PC-9 (cell line): Measurements from ENCODE around the gene SORBS1. TPM values are rescaled to one million over a fixed set of nuclear protein-coding genes. Genes with fewer than 3 reads are reported as not detected.

Source experiments
- BruUV-seq: library from RNA; stranded (reverse); fragments of 400-500 nt; replicated peaks from 2 replicates; lab custom pipeline; 2021; lab: Mats Ljungman, UMichigan
- CTCF ChIA-PET: fragments of 300-600 bp; sonication (Branson Sonifier 250); formaldehyde crosslinking; loops from one replicate; lab custom pipeline; 2022; ENCODE audit warnings: antibody characterized with exemption; lab: Charles Lee
- POLR2A ChIA-PET: fragments of 300-600 bp; sonication (Branson Sonifier 250); formaldehyde crosslinking; loops from one replicate; lab custom pipeline; 2022; ENCODE audit warnings: antibody characterized with exemption; ENCODE audit not compliant: unreplicated experiment; lab: Charles Lee
- DNase-seq, 2 experiments: peaks; one replicate each; pipeline versions ENCODE4 v3.0.0 to v3.0.0-alpha.2; 2015 to 2022; ENCODE audit warnings: mixed read lengths in 1 of 2
- H2AFZ ChIP-seq: fragments of 200-600 bp; sonication (generic); 2 replicates; pipeline ENCODE4 v1.8.1; 2017; ENCODE audit warnings: antibody characterized with exemption
- H3F3A ChIP-seq: fragments of 200-600 bp; sonication (generic); 2 replicates; pipeline ENCODE4 v1.8.1; 2017; ENCODE audit warnings: antibody characterized with exemption, mild to moderate bottlenecking, low read depth; ENCODE audit not compliant: insufficient read depth
- H3K27ac ChIP-seq: fragments of 200-600 bp; sonication (generic); 2 replicates; pipeline ENCODE4 v1.6.1; 2016; ENCODE audit warnings: mixed run types
- H3K27me3 ChIP-seq: fragments of 200-600 bp; sonication (generic); 2 replicates; pipeline ENCODE4 v1.6.1; 2016; ENCODE audit warnings: low read depth, mixed run types; ENCODE audit not compliant: insufficient read depth
- H3K36me3 ChIP-seq: fragments of 200-600 bp; sonication (generic); 2 replicates; pipeline ENCODE4 v1.6.1; 2016; ENCODE audit warnings: low read depth, mixed run types
- H3K4me1 ChIP-seq: fragments of 200-600 bp; sonication (generic); replicated peaks from 2 replicates; pipeline ENCODE4 v1.6.1; 2016; ENCODE audit warnings: mixed run types; ENCODE audit not compliant: insufficient read depth
- H3K4me2 ChIP-seq: fragments of 200-600 bp; sonication (generic); 2 replicates; pipeline ENCODE4 v1.6.1; 2017; ENCODE audit warnings: mixed run types
- H3K4me3 ChIP-seq: fragments of 200-600 bp; sonication (generic); 2 replicates; pipeline ENCODE4 v1.6.1; 2016; ENCODE audit warnings: mixed run types
- H3K79me2 ChIP-seq: fragments of 200-600 bp; sonication (generic); 2 replicates; pipeline ENCODE4 v1.6.1; 2017; ENCODE audit warnings: low read depth, mixed run types
- H3K9me2 ChIP-seq: fragments of 200-600 bp; sonication (generic); 2 replicates; pipeline ENCODE4 v1.8.1; 2017; ENCODE audit warnings: mild to moderate bottlenecking; ENCODE audit not compliant: insufficient read depth
- H3K9me3 ChIP-seq: fragments of 200-600 bp; sonication (generic); 2 replicates; pipeline ENCODE4 v1.8.1; 2016; ENCODE audit warnings: low read depth; ENCODE audit not compliant: insufficient read depth
- H4K20me1 ChIP-seq: fragments of 200-600 bp; sonication (generic); 2 replicates; pipeline ENCODE4 v1.8.1; 2017; ENCODE audit not compliant: insufficient read depth
- CTCF ChIP-seq: fragments of 200-600 bp; sonication (generic); conservative IDR thresholded peaks from 2 replicates; pipeline ENCODE4 v1.6.1; 2017; ENCODE audit warnings: mixed run types, antibody characterized with exemption, mild to moderate bottlenecking, moderate library complexity
- EZH2 ChIP-seq: fragments of 200-600 bp; sonication (generic); IDR thresholded peaks from 2 replicates; pipeline ENCODE4 v1.8.0; 2017; ENCODE audit warnings: antibody characterized with exemption, low read depth
- intact Hi-C: fragments of 100-400 bp; cut with micrococcal nuclease; formaldehyde crosslinking; loops from one replicate; pipeline ENCODE4 v1.10.0; 2022; ENCODE audit not compliant: unreplicated experiment
- total RNA-seq: library from RNA; stranded (reverse); gene quantifications from 2 replicates; pipeline ENCODE4 v1.2.3, GENCODE V29; 2021

Gene SORBS1
- total RNA-seq, 1 experiment from 2014 or later: 5.0 TPM

- POLR2A ChIA-PET: no interaction called here
- CTCF ChIA-PET: no interaction called here
- Histone ChIP-seq H4K20me1 (no peaks in the 10 kb centered on the region), H3K4me3 (no peak overlapping the region), H3K9me3 (no peaks in the 10 kb centered on the region), H3K9me2 (no peaks in the 10 kb centered on the region), H3F3A (peaks cover 14% of the 10 kb centered on the region), H3K36me3 (no peaks in the 10 kb centered on the region), H3K4me2 (no peak overlapping the region), H3K79me2 (no peaks in the 10 kb centered on the region), H3K4me1 (peaks cover 19% of the 10 kb centered on the region), H2AFZ (no peak overlapping the region), H3K27ac (no peak overlapping the region), H3K27me3 (no peaks in the 10 kb centered on the region)
- no TSS peak for BruUV-seq
- no peak for DNase-seq
- intact Hi-C loops: no loop called here
- TF ChIP-seq CTCF (no peak), EZH2 (no peak)
These were observed 146.9 kb downstream of the SORBS1 start for GRCh38 chr10:95414016-95414830.

- POLR2A ChIA-PET: no interaction called here
- Histone ChIP-seq H3K27ac (no peak overlapping the region), H3F3A (peaks cover 19% of the 10 kb centered on the region), H3K36me3 (no peaks in the 10 kb centered on the region), H3K4me2 (no peak overlapping the region), H3K9me2 (no peaks in the 10 kb centered on the region), H3K9me3 (no peaks in the 10 kb centered on the region), H3K4me1 (peaks cover 25% of the 10 kb centered on the region), H4K20me1 (no peaks in the 10 kb centered on the region), H3K27me3 (no peaks in the 10 kb centered on the region), H3K4me3 (no peak overlapping the region), H3K79me2 (no peaks in the 10 kb centered on the region), H2AFZ (no peak overlapping the region)
- DNase-seq: no peak
- CTCF ChIA-PET: no interaction called here
- BruUV-seq: no TSS peak
- no peak for TF ChIP-seq EZH2
- no peak for TF ChIP-seq CTCF
- intact Hi-C loops: no loop called here
These were observed 147.6 kb downstream of the SORBS1 start for GRCh38 chr10:95413588-95413987.

- H3K4me3 ChIP-seq: no peak overlapping the region
- H2AFZ ChIP-seq: no peak overlapping the region
- no peaks in the 10 kb centered on the region for H3K36me3 ChIP-seq
- no peaks in the 10 kb centered on the region for H3K9me2 ChIP-seq
- intact Hi-C loops: no loop called here
- H3K27ac ChIP-seq: no peak overlapping the region
- ChIA-PET CTCF (interaction anchor here (0.5 kb wide), 1 partner anchor 281 kb away, joined by 6 read pairs; no protein-coding TSS in a partner anchor), POLR2A (no interaction called here)
- no peak for TF ChIP-seq EZH2
- no peak for TF ChIP-seq CTCF
- H3K27me3 ChIP-seq: no peaks in the 10 kb centered on the region
- no peak for DNase-seq
- no peaks in the 10 kb centered on the region for H3K9me3 ChIP-seq
- BruUV-seq: no TSS peak
- no peak overlapping the region for H3K4me2 ChIP-seq
- no peaks in the 10 kb centered on the region for H3K79me2 ChIP-seq
- peaks cover 40% of the 10 kb centered on the region for H3K4me1 ChIP-seq
- no peaks in the 10 kb centered on the region for H4K20me1 ChIP-seq
- H3F3A ChIP-seq: peaks cover 33% of the 10 kb centered on the region
These were observed 149.5 kb downstream of the SORBS1 start for GRCh38 chr10:95411635-95412034.
